GM18526 (cell line): ENCODE data around the gene ZFP69.

Experiments used
- POLR2A ChIP-seq: IDR thresholded peaks from 3 replicates; pipeline ENCODE4 v1.6.1; 2011; ENCODE audit not compliant: insufficient read length; ENCODE audit errors: extremely low read depth

The ZFP69 gene

GRCh38 chr1:40476924-40477677 is at the start of gene ZFP69:
Gene ZFP69 (plus strand): TSS chr1:40477290. CDS start chr1:40479362, 2,072 bp downstream.
- peak; percentile 76 for TF ChIP-seq POLR2A

GRCh38 chr1:40431385-40431784 is 45.7 kb upstream of the ZFP69 start:
- no peak for TF ChIP-seq POLR2A

- no peak for TF ChIP-seq POLR2A
Observed at GRCh38 chr1:40432644-40433390, 44.3 kb upstream of the ZFP69 start.

- no peak for TF ChIP-seq POLR2A
Observed at GRCh38 chr1:40435471-40435870, 41.6 kb upstream of the ZFP69 start.

GRCh38 chr1:40435876-40436275 is 41.2 kb upstream of the ZFP69 start:
- TF ChIP-seq POLR2A, result no peak

- no peak for TF ChIP-seq POLR2A
Observed at GRCh38 chr1:40438391-40439015, 38.6 kb upstream of the ZFP69 start.

- no peak for TF ChIP-seq POLR2A
Observed at GRCh38 chr1:40439247-40439646, 37.8 kb upstream of the ZFP69 start.

- TF ChIP-seq POLR2A, result peak; percentile 73
Observed at GRCh38 chr1:40449684-40450494, 27.2 kb upstream of the ZFP69 start, which contains the start of gene ZFP69B. Gene ZFP69B (plus strand): TSS chr1:40450476. CDS start chr1:40450962, 486 bp downstream.

GRCh38 chr1:40450495-40451237 is 26.4 kb upstream of the ZFP69 start:
- no peak for TF ChIP-seq POLR2A

- no peak for TF ChIP-seq POLR2A
Observed at GRCh38 chr1:40451238-40451585, 25.9 kb upstream of the ZFP69 start.

- no peak for TF ChIP-seq POLR2A
Observed at GRCh38 chr1:40454873-40455272, 22.2 kb upstream of the ZFP69 start.

GRCh38 chr1:40462956-40463590 is 14.0 kb upstream of the ZFP69 start:
- TF ChIP-seq POLR2A, result no peak

GRCh38 chr1:40469327-40469726 is 7.8 kb upstream of the ZFP69 start:
- no peak for TF ChIP-seq POLR2A

- TF ChIP-seq POLR2A, result no peak
Observed at GRCh38 chr1:40475268-40475667, 1.8 kb upstream of the ZFP69 start.

GRCh38 chr1:40477678-40478053 is 576 bp downstream of the ZFP69 start:
- no peak for TF ChIP-seq POLR2A

- TF ChIP-seq POLR2A, result no peak
Observed at GRCh38 chr1:40478276-40478675, 1.2 kb downstream of the ZFP69 start.
